Testis (tissue), 2 donors: ENCODE results near the gene NFIB.

ENCODE experiments used
- CTCF ChIP-seq, 3 experiments: fragments of 450-650 bp in 2 of 3; fragments of 200-600 bp in 1 of 3; sonication (generic) in 1 of 3; IDR thresholded peaks; one replicate each; pipeline ENCODE4 v1.5.1; 2016 to 2019; ENCODE audit warnings: antibody characterized with exemption in 3 of 3, mild to moderate bottlenecking in 2 of 3, moderate library complexity in 1 of 3
- POLR2A ChIP-seq: fragments of 450-650 bp; IDR thresholded peaks from one replicate; pipeline ENCODE4 v1.6.1; 2017; ENCODE audit warnings: antibody characterized with exemption, mild to moderate bottlenecking, moderate library complexity

- TF ChIP-seq CTCF (IDR thresholded peaks at IDR 0.05): no peak
- TF ChIP-seq POLR2A: no peak
Observed at GRCh38 chr9:14072850-14073249, 241.1 kb downstream of the NFIB start.
